ENCODE measurements around the gene CDH13. TPM values are rescaled to one million over a fixed set of nuclear protein-coding genes. Genes with fewer than 3 reads are reported as not detected.

Gene CDH13
- total RNA-seq, 2 experiments from 2014 or later = not detected

GRCh38 chr16:83776944-83777343 is 1150.2 kb downstream of the CDH13 start:
- CTCF ChIA-PET = no interaction called here
- H3K27me3 Mint-ChIP-seq = peaks cover 2% of the 10 kb centered on the region
- intact Hi-C loops (cut with micrococcal nuclease) = no loop called here
- H3K9me3 Mint-ChIP-seq = no peaks in the 10 kb centered on the region
- H3K4me3 Mint-ChIP-seq = no peak overlapping the region
- no peaks in the 10 kb centered on the region for H3K36me3 Mint-ChIP-seq
- no peak overlapping the region for H3K27ac Mint-ChIP-seq
- no peak for DNase-seq
- POLR2A ChIA-PET = no interaction called here
- H3K4me1 Mint-ChIP-seq (ENCODE audit: low read depth) = no peaks in the 10 kb centered on the region

GRCh38 chr16:83779886-83780285 is 1153.1 kb downstream of the CDH13 start:
- ChIA-PET CTCF (no interaction called here), POLR2A (no interaction called here)
- no peak for DNase-seq
- H3K27me3 Mint-ChIP-seq = peaks cover 3% of the 10 kb centered on the region
- H3K27ac Mint-ChIP-seq = no peak overlapping the region
- H3K4me1 Mint-ChIP-seq (ENCODE audit: low read depth) = no peaks in the 10 kb centered on the region
- intact Hi-C loops (cut with micrococcal nuclease) = no loop called here
- H3K9me3 Mint-ChIP-seq = no peaks in the 10 kb centered on the region
- no peaks in the 10 kb centered on the region for H3K36me3 Mint-ChIP-seq
- no peak overlapping the region for H3K4me3 Mint-ChIP-seq

DNA sequence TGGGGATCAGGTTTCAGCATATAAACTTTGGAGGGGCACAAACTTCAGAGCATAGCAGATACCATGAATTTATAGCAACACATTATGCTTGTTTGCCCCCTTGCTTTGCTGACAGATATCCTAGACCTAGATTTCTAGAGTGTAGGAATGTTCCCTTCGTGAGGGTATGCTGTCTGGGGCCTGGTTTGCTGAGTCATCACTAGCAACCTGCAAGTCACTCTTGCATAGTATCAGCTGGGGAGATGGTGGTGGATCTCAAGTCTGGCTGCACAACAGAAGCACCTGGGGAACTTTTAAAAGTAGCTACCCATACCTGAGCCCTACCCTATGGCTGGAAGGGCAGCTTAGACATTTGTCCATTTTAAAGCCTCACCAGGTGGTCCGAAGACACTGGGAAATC is 1158.7 kb downstream of the CDH13 start:
- ChIA-PET CTCF (no interaction called here), POLR2A (no interaction called here)
- intact Hi-C loops (cut with micrococcal nuclease) = no loop called here
- H3K4me1 Mint-ChIP-seq (ENCODE audit: low read depth) = no peaks in the 10 kb centered on the region
- no peak overlapping the region for H3K27ac Mint-ChIP-seq
- H3K4me3 Mint-ChIP-seq = no peak overlapping the region
- DNase-seq = no peak
- H3K9me3 Mint-ChIP-seq = no peaks in the 10 kb centered on the region
- H3K36me3 Mint-ChIP-seq = no peaks in the 10 kb centered on the region
- H3K27me3 Mint-ChIP-seq = peaks cover 1% of the 10 kb centered on the region

DNA sequence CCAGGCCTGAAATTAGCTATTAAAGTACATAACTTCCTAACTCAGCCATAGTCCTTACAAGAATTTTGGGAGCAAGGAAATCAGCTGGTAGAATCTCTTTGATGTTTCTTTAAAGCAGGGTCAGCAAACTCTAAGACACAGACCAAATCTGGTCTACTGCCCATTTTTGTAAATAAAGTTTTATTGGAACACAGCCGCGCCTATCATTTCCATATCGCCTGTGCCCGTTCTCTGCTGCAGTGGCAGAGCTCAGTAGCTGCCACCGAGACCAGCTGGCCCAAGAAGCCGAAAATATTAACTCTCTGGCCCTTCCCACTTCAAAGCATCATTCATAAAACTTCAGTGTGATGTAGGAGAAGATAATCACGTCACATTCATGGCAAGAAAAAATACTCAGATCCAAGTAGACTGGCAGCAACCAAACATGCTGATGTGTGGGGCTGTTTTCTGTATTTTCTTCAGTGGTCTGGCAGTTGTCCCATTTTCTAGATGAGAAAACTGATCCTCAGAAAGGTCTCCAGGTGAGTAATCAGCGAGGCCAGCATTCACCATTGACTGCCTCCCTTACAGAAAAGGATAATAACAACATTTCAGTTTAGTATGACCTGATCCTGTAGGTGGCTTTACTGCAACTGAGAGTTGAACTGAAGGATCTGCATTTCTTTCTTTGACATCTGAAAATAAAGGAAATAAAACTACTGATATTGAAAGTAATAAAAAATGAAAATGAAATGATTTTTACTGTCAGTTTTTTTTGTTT is 1163.1 kb downstream of the CDH13 start:
- no peak overlapping the region for H3K4me3 Mint-ChIP-seq
- no peaks in the 10 kb centered on the region for H3K36me3 Mint-ChIP-seq
- intact Hi-C loops (cut with micrococcal nuclease) = no loop called here
- H3K27me3 Mint-ChIP-seq = no peaks in the 10 kb centered on the region
- no peak for DNase-seq
- no peak overlapping the region for H3K27ac Mint-ChIP-seq
- CTCF ChIA-PET = no interaction called here
- H3K4me1 Mint-ChIP-seq (ENCODE audit: low read depth) = peaks cover 8% of the 10 kb centered on the region
- no peaks in the 10 kb centered on the region for H3K9me3 Mint-ChIP-seq
- POLR2A ChIA-PET = no interaction called here

- Mint-ChIP-seq H3K9me3 (no peaks in the 10 kb centered on the region), H3K27ac (no peak overlapping the region), H3K27me3 (peaks cover 3% of the 10 kb centered on the region), H3K4me1 (ENCODE audit: low read depth) (peaks cover 8% of the 10 kb centered on the region), H3K36me3 (no peaks in the 10 kb centered on the region), H3K4me3 (no peak overlapping the region)
- intact Hi-C loops (cut with micrococcal nuclease) = no loop called here
- ChIA-PET CTCF (no interaction called here), POLR2A (no interaction called here)
- no peak for DNase-seq
Observed at GRCh38 chr16:83791916-83792315, 1165.1 kb downstream of the CDH13 start.

DNA sequence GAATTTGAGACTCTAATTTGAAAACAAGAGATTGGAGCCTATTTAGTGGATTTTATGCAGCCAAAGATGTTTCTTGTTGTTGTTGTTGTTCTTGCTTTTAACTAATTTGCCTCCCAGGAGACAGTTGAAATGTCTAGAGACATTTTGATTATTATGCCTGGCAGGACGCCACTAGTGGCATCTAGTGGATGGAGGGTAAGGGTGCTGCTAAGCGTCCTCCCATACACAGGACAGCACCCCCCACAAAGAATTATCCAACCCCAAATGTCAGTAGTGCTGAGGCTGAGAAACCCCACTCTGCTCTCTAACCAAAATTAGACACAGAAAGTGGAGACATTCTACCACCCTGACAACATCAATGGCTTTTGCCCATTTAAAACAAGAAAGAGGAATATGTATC is 1165.6 kb downstream of the CDH13 start:
- Mint-ChIP-seq H3K4me1 (ENCODE audit: low read depth) (peaks cover 8% of the 10 kb centered on the region), H3K9me3 (no peaks in the 10 kb centered on the region), H3K4me3 (no peak overlapping the region), H3K27me3 (peaks cover 5% of the 10 kb centered on the region), H3K36me3 (no peaks in the 10 kb centered on the region), H3K27ac (no peak overlapping the region)
- CTCF ChIA-PET = no interaction called here
- no peak for DNase-seq
- intact Hi-C loops (cut with micrococcal nuclease) = no loop called here
- POLR2A ChIA-PET = no interaction called here

DNA sequence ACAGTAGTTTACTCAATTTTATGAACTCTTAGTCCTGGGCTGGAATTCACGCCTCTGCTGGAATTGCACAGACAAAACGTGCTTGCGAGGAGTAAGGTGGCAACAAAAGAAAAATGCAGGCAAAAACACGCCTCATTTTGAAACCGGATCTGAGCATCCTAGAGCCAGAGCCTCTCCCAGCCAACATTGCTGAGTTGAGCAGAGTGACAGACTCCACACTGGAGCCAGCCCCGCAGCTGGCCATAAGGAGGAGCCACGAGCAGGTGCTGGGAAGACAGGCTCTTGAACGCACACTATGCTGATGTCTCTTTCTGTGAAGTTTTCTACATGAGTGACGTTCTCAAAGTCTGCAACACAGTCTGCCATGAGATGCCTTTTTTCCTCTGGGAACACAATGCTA is 1166.4 kb downstream of the CDH13 start:
- Mint-ChIP-seq H3K4me3 (no peak overlapping the region), H3K36me3 (no peaks in the 10 kb centered on the region), H3K4me1 (ENCODE audit: low read depth) (peaks cover 8% of the 10 kb centered on the region), H3K9me3 (no peaks in the 10 kb centered on the region), H3K27me3 (peaks cover 5% of the 10 kb centered on the region), H3K27ac (no peak overlapping the region)
- ChIA-PET POLR2A (no interaction called here), CTCF (no interaction called here)
- intact Hi-C loops (cut with micrococcal nuclease) = no loop called here
- no peak for DNase-seq

DNA sequence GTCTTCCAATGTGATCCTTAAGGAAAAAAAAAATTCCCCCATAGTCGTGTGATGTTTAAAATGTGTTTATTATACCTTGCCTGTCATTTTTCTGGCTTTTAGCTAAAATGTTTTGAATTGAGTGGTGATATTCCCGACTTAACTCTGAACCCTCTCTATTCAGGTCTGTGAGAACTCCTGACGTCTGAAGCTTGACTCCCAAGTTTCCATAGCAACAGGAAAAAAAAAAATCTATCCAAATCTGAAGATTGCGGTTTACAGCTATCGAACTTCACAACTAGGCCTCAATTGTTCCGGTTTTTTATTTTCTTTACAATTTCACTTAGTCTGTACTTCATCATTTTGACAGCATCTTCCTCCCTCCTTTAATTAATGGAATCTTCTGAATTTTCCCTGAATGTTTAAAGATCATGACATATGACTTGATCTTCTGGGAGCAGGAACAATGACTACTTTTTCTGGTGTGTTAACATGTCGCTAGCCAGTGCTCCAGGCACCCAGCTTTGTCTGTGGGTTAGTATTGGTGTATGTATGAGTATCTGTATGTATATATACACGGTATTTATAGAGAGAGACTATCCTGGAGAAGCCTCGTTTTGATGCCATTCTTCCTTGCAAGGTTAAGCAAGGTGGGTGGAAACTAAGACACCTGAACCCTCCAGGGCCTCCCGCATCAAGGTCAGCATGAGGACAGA is 1168.2 kb downstream of the CDH13 start:
- POLR2A ChIA-PET = no interaction called here
- H3K27ac Mint-ChIP-seq = no peak overlapping the region
- DNase-seq = no peak
- no peaks in the 10 kb centered on the region for H3K9me3 Mint-ChIP-seq
- no peaks in the 10 kb centered on the region for H3K36me3 Mint-ChIP-seq
- CTCF ChIA-PET = no interaction called here
- H3K27me3 Mint-ChIP-seq = peaks cover 10% of the 10 kb centered on the region
- no peak overlapping the region for H3K4me3 Mint-ChIP-seq
- peaks cover 8% of the 10 kb centered on the region for H3K4me1 Mint-ChIP-seq (ENCODE audit: low read depth)
- intact Hi-C loops (cut with micrococcal nuclease) = no loop called here

GRCh38 chr16:83797013-83797412 is 1170.2 kb downstream of the CDH13 start:
- H3K27me3 Mint-ChIP-seq = peaks cover 13% of the 10 kb centered on the region
- peaks cover 8% of the 10 kb centered on the region for H3K4me1 Mint-ChIP-seq (ENCODE audit: low read depth)
- no peaks in the 10 kb centered on the region for H3K36me3 Mint-ChIP-seq
- POLR2A ChIA-PET = no interaction called here
- no peak for DNase-seq
- H3K27ac Mint-ChIP-seq = no peak overlapping the region
- CTCF ChIA-PET = no interaction called here
- intact Hi-C loops (cut with micrococcal nuclease) = no loop called here
- no peaks in the 10 kb centered on the region for H3K9me3 Mint-ChIP-seq
- H3K4me3 Mint-ChIP-seq = no peak overlapping the region

- no peaks in the 10 kb centered on the region for H3K36me3 Mint-ChIP-seq
- intact Hi-C loops (cut with micrococcal nuclease) = no loop called here
- H3K4me3 Mint-ChIP-seq = no peak overlapping the region
- no peak for DNase-seq
- no peak overlapping the region for H3K27ac Mint-ChIP-seq
- POLR2A ChIA-PET = no interaction called here
- H3K9me3 Mint-ChIP-seq = no peaks in the 10 kb centered on the region
- CTCF ChIA-PET = no interaction called here
- H3K27me3 Mint-ChIP-seq = peaks cover 13% of the 10 kb centered on the region
- peaks cover 4% of the 10 kb centered on the region for H3K4me1 Mint-ChIP-seq (ENCODE audit: low read depth)
Observed at GRCh38 chr16:83799336-83799735, 1172.6 kb downstream of the CDH13 start.

- Mint-ChIP-seq H3K27me3 (peaks cover 8% of the 10 kb centered on the region), H3K27ac (no peak overlapping the region), H3K36me3 (no peaks in the 10 kb centered on the region), H3K4me3 (no peak overlapping the region), H3K4me1 (ENCODE audit: low read depth) (peaks cover 9% of the 10 kb centered on the region), H3K9me3 (no peaks in the 10 kb centered on the region)
- intact Hi-C loops (cut with micrococcal nuclease) = no loop called here
- ChIA-PET POLR2A (no interaction called here), CTCF (no interaction called here)
- DNase-seq = no peak
Observed at GRCh38 chr16:83802135-83802534, 1175.4 kb downstream of the CDH13 start.

GRCh38 chr16:83802554-83803205 is 1175.9 kb downstream of the CDH13 start:
- no peaks in the 10 kb centered on the region for H3K9me3 Mint-ChIP-seq
- peaks cover 8% of the 10 kb centered on the region for H3K27me3 Mint-ChIP-seq
- H3K4me1 Mint-ChIP-seq (ENCODE audit: low read depth) = peaks cover 10% of the 10 kb centered on the region
- intact Hi-C loops (cut with micrococcal nuclease) = no loop called here
- POLR2A ChIA-PET = no interaction called here
- no peaks in the 10 kb centered on the region for H3K36me3 Mint-ChIP-seq
- H3K4me3 Mint-ChIP-seq = no peak overlapping the region
- CTCF ChIA-PET = no interaction called here
- no peak for DNase-seq
- H3K27ac Mint-ChIP-seq = no peak overlapping the region

- H3K4me1 Mint-ChIP-seq (ENCODE audit: low read depth) = peaks cover 15% of the 10 kb centered on the region
Observed at GRCh38 chr16:83803811-83804210, 1177.0 kb downstream of the CDH13 start.

More at GRCh38 chr16:83803811-83804210, 1177.0 kb downstream of the CDH13 start:
- no peak overlapping the region for H3K27ac Mint-ChIP-seq
- no peak for DNase-seq
- no peaks in the 10 kb centered on the region for H3K9me3 Mint-ChIP-seq
- intact Hi-C loops (cut with micrococcal nuclease) = no loop called here
- ChIA-PET CTCF (no interaction called here), POLR2A (no interaction called here)
- H3K36me3 Mint-ChIP-seq = peaks cover 4% of the 10 kb centered on the region
- H3K4me3 Mint-ChIP-seq = no peak overlapping the region
- peaks cover 3% of the 10 kb centered on the region for H3K27me3 Mint-ChIP-seq
